Osteocyte (in vitro differentiated cells): Measurements from ENCODE around the gene ARHGAP9. TPM values are rescaled to one million over a fixed set of nuclear protein-coding genes. Genes with fewer than 3 reads are reported as not detected.

Source experiments
- DNase-seq: peaks from one replicate; pipeline ENCODE4 v3.0.0; 2021; ENCODE audit warnings: mixed read lengths; ENCODE audit not compliant: unreplicated experiment; ENCODE audit errors: extremely low spot score
- H3K27ac Mint-ChIP-seq: one replicate; pipeline ENCODE4 v1.8.0; 2021; ENCODE audit warnings: mild to moderate bottlenecking, mixed read lengths; ENCODE audit not compliant: unreplicated experiment
- H3K27me3 Mint-ChIP-seq: one replicate; pipeline ENCODE4 v1.8.0; 2021; ENCODE audit warnings: mixed read lengths; ENCODE audit not compliant: unreplicated experiment
- H3K36me3 Mint-ChIP-seq: one replicate; pipeline ENCODE4 v1.8.0; 2021; ENCODE audit warnings: mixed read lengths; ENCODE audit not compliant: unreplicated experiment
- H3K4me1 Mint-ChIP-seq: one replicate; pipeline ENCODE4 v1.8.0; 2021; ENCODE audit warnings: mixed read lengths; ENCODE audit not compliant: unreplicated experiment
- H3K4me3 Mint-ChIP-seq: one replicate; pipeline ENCODE4 v1.8.0; 2021; ENCODE audit warnings: mild to moderate bottlenecking, moderate library complexity, mixed read lengths; ENCODE audit not compliant: unreplicated experiment
- H3K9me3 Mint-ChIP-seq: one replicate; pipeline ENCODE4 v1.8.0; 2021; ENCODE audit warnings: mixed read lengths; ENCODE audit not compliant: unreplicated experiment
- total RNA-seq: library from RNA; stranded (reverse); gene quantifications from 2 replicates; pipeline ENCODE4 v1.2.1, GENCODE V29; 2021
- TF ChIP-seq, protein P1 (sequence below): fragments of 200-600 bp; sonication (generic); IDR thresholded peaks from 2 replicates; pipeline ENCODE4 v1.5.0; 2021; ENCODE audit warnings: antibody characterized with exemption, mild to moderate bottlenecking, moderate library complexity

Gene ARHGAP9
- total RNA-seq, 1 donor from 2014 or later = 1.5 TPM

DNA sequence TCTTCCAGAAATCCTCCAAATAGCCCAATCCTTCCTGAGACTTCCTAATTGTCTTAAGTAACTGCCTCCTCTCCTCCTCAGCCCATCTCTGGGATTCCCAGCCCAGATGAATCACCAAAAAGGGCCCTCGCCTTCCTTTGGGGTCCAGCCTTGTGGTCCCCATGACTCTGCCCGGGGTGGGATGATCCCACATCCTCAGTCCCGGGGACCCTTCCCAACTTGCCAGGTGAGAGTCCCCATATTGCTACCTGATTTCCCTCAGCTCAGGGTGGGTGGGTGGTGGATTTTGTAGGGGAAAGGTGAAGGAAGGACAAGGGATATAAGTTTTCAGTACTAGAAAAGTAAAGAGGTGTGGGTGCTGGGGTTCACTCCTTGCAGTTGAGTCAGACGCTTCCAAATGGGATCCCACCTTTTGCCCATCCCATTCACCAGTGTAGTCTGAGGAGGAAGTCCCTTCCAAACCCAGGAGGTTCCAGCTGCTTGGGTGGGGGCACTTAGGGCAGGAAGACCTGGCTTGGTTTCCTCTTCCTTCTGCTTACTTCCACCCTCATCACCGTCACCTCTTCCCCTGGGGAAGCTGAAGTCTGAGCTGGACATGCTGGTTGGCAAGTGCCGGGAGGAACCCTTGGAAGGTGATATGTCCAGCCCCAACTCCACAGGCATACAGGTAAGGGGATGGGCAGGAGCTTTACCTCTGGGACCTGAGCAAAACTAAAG is 14.5 kb downstream of the ARHGAP9 start:
- Mint-ChIP-seq H3K36me3 (no peaks in the 10 kb centered on the region), H3K9me3 (no peaks in the 10 kb centered on the region), H3K27ac (no peak overlapping the region), H3K4me3 (no peak overlapping the region), H3K4me1 (peaks cover 19% of the 10 kb centered on the region), H3K27me3 (no peaks in the 10 kb centered on the region)
- TF ChIP-seq, protein P1, sequence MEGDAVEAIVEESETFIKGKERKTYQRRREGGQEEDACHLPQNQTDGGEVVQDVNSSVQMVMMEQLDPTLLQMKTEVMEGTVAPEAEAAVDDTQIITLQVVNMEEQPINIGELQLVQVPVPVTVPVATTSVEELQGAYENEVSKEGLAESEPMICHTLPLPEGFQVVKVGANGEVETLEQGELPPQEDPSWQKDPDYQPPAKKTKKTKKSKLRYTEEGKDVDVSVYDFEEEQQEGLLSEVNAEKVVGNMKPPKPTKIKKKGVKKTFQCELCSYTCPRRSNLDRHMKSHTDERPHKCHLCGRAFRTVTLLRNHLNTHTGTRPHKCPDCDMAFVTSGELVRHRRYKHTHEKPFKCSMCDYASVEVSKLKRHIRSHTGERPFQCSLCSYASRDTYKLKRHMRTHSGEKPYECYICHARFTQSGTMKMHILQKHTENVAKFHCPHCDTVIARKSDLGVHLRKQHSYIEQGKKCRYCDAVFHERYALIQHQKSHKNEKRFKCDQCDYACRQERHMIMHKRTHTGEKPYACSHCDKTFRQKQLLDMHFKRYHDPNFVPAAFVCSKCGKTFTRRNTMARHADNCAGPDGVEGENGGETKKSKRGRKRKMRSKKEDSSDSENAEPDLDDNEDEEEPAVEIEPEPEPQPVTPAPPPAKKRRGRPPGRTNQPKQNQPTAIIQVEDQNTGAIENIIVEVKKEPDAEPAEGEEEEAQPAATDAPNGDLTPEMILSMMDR = no peak
- DNase-seq = no peak

DNA sequence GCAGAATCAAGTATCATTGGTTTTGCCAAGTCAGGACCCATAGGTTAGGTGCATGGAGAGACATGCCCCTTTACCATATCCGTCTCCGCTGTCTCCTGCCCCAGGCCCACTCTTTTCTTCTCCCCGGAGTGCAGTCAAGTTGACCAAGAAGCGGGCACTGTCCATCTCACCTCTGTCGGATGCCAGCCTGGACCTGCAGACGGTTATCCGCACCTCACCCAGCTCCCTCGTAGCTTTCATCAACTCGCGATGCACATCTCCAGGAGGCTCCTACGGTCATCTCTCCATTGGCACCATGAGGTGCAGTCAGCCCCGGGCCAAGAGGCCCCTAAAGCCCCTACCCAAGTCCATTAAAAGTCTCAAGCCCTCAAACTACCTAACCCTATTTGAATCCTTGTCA is 15.1 kb downstream of the ARHGAP9 start:
- H3K9me3 Mint-ChIP-seq = no peaks in the 10 kb centered on the region
- H3K36me3 Mint-ChIP-seq = no peaks in the 10 kb centered on the region
- H3K27me3 Mint-ChIP-seq = no peaks in the 10 kb centered on the region
- TF ChIP-seq, protein P1 = no peak
- H3K27ac Mint-ChIP-seq = no peak overlapping the region
- peaks cover 20% of the 10 kb centered on the region for H3K4me1 Mint-ChIP-seq
- DNase-seq = no peak
- no peak overlapping the region for H3K4me3 Mint-ChIP-seq

DNA sequence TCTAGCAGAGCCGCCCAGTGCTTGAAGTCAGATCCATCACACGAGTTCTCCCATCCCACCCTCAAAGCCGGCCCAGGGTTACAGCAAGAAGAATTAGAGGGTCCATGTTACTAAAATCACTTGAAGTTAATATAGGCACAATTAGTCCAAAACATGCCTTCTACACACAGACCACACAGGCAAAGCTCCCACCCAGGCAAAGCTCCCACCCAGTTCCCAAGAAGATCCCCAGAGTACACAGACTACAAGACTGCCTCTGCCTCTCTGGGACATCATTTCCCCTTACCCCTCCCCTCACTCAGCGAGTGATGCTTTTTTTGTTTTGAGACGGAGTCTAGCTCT is 16.8 kb downstream of the ARHGAP9 start:
- H3K4me1 Mint-ChIP-seq = peaks cover 27% of the 10 kb centered on the region
- H3K27me3 Mint-ChIP-seq = no peaks in the 10 kb centered on the region
- no peaks in the 10 kb centered on the region for H3K36me3 Mint-ChIP-seq
- peak overlapping the region; percentile 96 for H3K27ac Mint-ChIP-seq
- DNase-seq = no peak
- H3K9me3 Mint-ChIP-seq = no peaks in the 10 kb centered on the region
- TF ChIP-seq, protein P1 = no peak
- peak overlapping the region; percentile 79 for H3K4me3 Mint-ChIP-seq

DNA sequence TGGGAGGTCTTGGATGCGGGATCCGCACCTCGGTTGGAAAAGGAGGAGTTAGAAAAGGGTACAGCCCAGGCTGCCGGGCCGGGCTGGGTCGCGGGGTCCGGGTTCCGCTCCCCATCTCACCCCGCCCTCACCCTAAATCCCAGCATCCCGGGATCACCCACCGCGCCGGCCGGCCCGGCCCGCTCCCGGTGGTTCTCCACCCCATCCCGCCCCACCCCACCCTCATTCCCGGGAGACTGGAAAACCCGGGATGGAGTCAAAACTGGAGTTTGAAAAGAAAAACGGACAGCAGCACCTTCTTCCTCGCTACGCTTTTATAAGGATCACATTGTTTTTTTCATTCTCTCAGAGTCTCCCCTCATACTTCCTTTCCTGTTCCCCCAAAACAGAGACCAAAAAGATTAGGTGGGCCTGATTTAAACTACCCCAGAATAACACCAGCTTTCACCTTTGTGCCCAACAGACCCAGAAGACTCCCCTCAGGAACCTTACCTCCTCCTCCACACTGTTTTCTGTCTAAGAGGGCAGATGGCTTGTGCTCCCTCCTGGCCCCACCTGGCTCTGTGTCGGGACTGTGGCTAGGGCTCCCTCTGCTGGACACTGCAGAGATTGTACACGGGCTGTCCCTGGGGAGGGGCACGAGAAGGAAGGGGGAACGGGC is 17.3 kb downstream of the ARHGAP9 start:
- no peaks in the 10 kb centered on the region for H3K27me3 Mint-ChIP-seq
- TF ChIP-seq, protein P1 = peak; percentile 97
- peak overlapping the region; percentile 96 for H3K27ac Mint-ChIP-seq
- H3K4me1 Mint-ChIP-seq = peaks cover 28% of the 10 kb centered on the region
- H3K9me3 Mint-ChIP-seq = no peaks in the 10 kb centered on the region
- DNase-seq = peak; percentile 96
- peak overlapping the region; percentile 79 for H3K4me3 Mint-ChIP-seq
- H3K36me3 Mint-ChIP-seq = no peaks in the 10 kb centered on the region

DNA sequence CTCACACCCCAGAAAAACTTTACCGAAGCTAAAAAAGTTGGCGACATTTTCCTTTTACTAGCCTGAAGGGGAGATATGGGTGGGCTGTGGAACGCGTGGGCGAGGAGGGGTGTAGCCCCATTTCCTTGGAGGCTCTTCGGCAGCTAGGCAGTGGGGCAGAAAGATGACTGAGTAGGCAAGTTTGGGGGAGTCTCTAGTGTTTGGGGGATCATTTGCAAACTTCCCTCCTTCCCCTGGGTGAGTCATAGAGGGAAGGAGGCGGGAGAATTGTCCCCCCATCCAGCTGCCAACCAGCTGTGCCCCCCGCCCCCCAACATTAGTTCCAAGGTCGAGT is 17.8 kb downstream of the ARHGAP9 start:
- H3K27ac Mint-ChIP-seq = peak overlapping the region; percentile 63

More for the DNA sequence above, 17.8 kb downstream of the ARHGAP9 start:
- DNase-seq = no peak
- Mint-ChIP-seq H3K27me3 (no peaks in the 10 kb centered on the region), H3K9me3 (no peaks in the 10 kb centered on the region), H3K4me3 (peak overlapping the region; percentile 79), H3K4me1 (peaks cover 28% of the 10 kb centered on the region), H3K36me3 (no peaks in the 10 kb centered on the region)
- TF ChIP-seq, protein P1 = no peak
